ENCODE data around the gene LYRM2.

DNA sequence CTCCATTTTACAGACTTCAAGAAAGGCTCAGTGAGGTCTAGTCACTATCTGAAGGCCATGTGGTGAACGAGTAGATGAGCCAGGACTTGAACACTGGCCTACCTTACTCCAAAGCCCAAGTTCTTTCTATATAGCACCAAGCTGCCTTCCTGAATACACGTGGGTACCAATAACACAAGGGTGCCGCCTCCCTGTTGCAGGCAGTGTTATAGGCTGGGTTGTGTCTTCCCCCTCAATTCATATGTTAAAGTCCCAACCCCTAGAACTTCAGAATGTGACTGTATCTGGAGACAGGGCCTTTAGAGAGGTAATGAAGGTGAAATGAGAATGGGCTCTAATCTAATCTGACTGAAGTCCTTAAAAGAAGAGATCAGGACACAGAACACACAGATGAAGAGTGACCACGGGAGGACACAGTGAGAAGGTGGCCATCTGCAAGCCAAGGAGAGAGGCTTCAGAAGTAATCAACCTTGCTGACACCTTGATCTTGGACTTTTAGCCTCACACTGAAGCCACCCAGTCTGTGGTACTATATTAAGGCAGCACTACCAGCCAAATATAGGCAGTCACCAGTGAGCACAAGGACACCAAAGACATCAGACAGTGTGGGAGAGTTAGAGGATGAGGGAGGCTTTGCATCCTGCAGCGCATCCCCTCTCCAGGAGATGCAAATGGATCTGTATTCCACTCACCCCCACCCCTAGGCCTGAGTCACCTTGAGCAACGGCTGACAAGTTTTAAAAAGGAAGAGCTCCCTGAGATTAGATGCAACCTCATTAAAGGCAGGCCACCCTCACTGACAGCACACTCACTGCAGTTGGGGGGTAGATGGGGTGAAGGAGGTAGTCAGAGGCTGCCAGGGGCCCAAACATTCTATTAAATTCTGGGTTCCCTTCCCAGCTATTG lies 40.9 kb upstream of the LYRM2 start:
- TF ChIP-seq, protein P1, sequence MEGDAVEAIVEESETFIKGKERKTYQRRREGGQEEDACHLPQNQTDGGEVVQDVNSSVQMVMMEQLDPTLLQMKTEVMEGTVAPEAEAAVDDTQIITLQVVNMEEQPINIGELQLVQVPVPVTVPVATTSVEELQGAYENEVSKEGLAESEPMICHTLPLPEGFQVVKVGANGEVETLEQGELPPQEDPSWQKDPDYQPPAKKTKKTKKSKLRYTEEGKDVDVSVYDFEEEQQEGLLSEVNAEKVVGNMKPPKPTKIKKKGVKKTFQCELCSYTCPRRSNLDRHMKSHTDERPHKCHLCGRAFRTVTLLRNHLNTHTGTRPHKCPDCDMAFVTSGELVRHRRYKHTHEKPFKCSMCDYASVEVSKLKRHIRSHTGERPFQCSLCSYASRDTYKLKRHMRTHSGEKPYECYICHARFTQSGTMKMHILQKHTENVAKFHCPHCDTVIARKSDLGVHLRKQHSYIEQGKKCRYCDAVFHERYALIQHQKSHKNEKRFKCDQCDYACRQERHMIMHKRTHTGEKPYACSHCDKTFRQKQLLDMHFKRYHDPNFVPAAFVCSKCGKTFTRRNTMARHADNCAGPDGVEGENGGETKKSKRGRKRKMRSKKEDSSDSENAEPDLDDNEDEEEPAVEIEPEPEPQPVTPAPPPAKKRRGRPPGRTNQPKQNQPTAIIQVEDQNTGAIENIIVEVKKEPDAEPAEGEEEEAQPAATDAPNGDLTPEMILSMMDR (IDR thresholded peaks at IDR 0.05 in 2 of 3, conservative IDR thresholded peaks at IDR 0.05 in 1 of 3; ENCODE audit: borderline replicate concordance in 1 of 3, insufficient read depth in 1 of 3, low read depth in 2 of 3, low read length in 2 of 3), result no peak
- TF ChIP-seq SP1 (IDR thresholded peaks at IDR 0.05; ENCODE audit: low read depth), result no peak
- no peak for TF ChIP-seq POLR2A (IDR thresholded peaks at IDR 0.05; ENCODE audit: borderline replicate concordance, extremely low read depth, insufficient read depth, insufficient read length)
- no peak for TF ChIP-seq POLR2AphosphoS5 (IDR thresholded peaks at IDR 0.05; ENCODE audit: low read depth, low read length)
- no peak for TF ChIP-seq YY1 (IDR thresholded peaks at IDR 0.05; ENCODE audit: extremely low read depth, insufficient replicate concordance, low read depth, low read length)
- TF ChIP-seq, protein P2, sequence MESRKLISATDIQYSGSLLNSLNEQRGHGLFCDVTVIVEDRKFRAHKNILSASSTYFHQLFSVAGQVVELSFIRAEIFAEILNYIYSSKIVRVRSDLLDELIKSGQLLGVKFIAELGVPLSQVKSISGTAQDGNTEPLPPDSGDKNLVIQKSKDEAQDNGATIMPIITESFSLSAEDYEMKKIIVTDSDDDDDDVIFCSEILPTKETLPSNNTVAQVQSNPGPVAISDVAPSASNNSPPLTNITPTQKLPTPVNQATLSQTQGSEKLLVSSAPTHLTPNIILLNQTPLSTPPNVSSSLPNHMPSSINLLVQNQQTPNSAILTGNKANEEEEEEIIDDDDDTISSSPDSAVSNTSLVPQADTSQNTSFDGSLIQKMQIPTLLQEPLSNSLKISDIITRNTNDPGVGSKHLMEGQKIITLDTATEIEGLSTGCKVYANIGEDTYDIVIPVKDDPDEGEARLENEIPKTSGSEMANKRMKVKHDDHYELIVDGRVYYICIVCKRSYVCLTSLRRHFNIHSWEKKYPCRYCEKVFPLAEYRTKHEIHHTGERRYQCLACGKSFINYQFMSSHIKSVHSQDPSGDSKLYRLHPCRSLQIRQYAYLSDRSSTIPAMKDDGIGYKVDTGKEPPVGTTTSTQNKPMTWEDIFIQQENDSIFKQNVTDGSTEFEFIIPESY (IDR thresholded peaks at IDR 0.05; ENCODE audit: extremely low read depth, insufficient replicate concordance, low read length), result no peak
- TF ChIP-seq EZH2 (IDR thresholded peaks at IDR 0.05), result no peak
- TF ChIP-seq EGR1 (IDR thresholded peaks at IDR 0.05; ENCODE audit: low read depth), result no peak
- TF ChIP-seq, protein P3, sequence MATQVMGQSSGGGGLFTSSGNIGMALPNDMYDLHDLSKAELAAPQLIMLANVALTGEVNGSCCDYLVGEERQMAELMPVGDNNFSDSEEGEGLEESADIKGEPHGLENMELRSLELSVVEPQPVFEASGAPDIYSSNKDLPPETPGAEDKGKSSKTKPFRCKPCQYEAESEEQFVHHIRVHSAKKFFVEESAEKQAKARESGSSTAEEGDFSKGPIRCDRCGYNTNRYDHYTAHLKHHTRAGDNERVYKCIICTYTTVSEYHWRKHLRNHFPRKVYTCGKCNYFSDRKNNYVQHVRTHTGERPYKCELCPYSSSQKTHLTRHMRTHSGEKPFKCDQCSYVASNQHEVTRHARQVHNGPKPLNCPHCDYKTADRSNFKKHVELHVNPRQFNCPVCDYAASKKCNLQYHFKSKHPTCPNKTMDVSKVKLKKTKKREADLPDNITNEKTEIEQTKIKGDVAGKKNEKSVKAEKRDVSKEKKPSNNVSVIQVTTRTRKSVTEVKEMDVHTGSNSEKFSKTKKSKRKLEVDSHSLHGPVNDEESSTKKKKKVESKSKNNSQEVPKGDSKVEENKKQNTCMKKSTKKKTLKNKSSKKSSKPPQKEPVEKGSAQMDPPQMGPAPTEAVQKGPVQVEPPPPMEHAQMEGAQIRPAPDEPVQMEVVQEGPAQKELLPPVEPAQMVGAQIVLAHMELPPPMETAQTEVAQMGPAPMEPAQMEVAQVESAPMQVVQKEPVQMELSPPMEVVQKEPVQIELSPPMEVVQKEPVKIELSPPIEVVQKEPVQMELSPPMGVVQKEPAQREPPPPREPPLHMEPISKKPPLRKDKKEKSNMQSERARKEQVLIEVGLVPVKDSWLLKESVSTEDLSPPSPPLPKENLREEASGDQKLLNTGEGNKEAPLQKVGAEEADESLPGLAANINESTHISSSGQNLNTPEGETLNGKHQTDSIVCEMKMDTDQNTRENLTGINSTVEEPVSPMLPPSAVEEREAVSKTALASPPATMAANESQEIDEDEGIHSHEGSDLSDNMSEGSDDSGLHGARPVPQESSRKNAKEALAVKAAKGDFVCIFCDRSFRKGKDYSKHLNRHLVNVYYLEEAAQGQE (IDR thresholded peaks at IDR 0.05; ENCODE audit: low read depth), result no peak
- no peak for TF ChIP-seq SIN3A (IDR thresholded peaks at IDR 0.05; ENCODE audit: low read depth)
- TF ChIP-seq, protein P4, sequence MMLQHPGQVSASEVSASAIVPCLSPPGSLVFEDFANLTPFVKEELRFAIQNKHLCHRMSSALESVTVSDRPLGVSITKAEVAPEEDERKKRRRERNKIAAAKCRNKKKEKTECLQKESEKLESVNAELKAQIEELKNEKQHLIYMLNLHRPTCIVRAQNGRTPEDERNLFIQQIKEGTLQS (IDR thresholded peaks at IDR 0.05), result no peak

Measured in HCT116 (cell line).